Measurements from ENCODE around the gene CTXN2.

The CTXN2 gene

DNA sequence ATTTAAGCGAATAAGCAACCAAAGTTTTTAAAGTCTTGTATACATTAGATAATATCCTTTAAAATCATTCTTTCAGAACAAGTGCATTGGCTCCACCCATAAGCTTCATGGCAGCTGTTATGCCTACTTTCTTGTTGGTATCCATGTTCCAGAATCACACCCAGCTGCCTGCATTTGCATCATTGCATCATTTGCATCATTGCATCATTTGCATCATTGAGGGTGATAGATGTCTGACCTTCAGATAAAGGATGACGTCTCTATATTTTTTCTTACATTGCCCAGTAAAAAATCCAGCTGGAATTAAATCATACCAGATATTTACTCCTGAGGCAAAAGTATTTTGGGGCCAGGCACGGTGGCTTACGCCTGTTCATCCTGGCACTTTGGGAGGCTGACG lies 56.9 kb downstream of the CTXN2 start:
- Mint-ChIP-seq H3K27ac (no peak overlapping the region), H3K9me3 (no peaks in the 10 kb centered on the region), H3K4me1 (ENCODE audit: low read depth) (no peaks in the 10 kb centered on the region), H3K4me3 (no peak overlapping the region), H3K36me3 (ENCODE audit: low read depth) (no peaks in the 10 kb centered on the region), H3K27me3 (peaks cover 22% of the 10 kb centered on the region)

GRCh38 chr15:48250640-48251076 lies 59.2 kb downstream of the CTXN2 start:
- Mint-ChIP-seq H3K9me3 (no peaks in the 10 kb centered on the region), H3K36me3 (ENCODE audit: low read depth) (no peaks in the 10 kb centered on the region), H3K4me3 (no peak overlapping the region), H3K4me1 (ENCODE audit: low read depth) (no peaks in the 10 kb centered on the region), H3K27ac (no peak overlapping the region), H3K27me3 (peaks cover 22% of the 10 kb centered on the region)

GRCh38 chr15:48253172-48253571 lies 61.7 kb downstream of the CTXN2 start:
- H3K27ac Mint-ChIP-seq, result no peak overlapping the region

More at GRCh38 chr15:48253172-48253571, 61.7 kb downstream of the CTXN2 start:
- Mint-ChIP-seq H3K27me3 (peaks cover 22% of the 10 kb centered on the region), H3K4me3 (no peak overlapping the region), H3K9me3 (no peaks in the 10 kb centered on the region), H3K4me1 (ENCODE audit: low read depth) (no peaks in the 10 kb centered on the region), H3K36me3 (ENCODE audit: low read depth) (no peaks in the 10 kb centered on the region)
